Hepatocyte (in vitro differentiated cells): ENCODE data around the gene CARMIL3.

ENCODE experiments used
- CTCF ChIP-seq: fragments of 200-600 bp; sonication (generic); IDR thresholded peaks from 2 replicates; pipeline ENCODE4 v1.5.1; 2016; ENCODE audit warnings: antibody characterized with exemption, mild to moderate bottlenecking; ENCODE audit not compliant: poor library complexity
- EZH2 ChIP-seq: fragments of 200-600 bp; sonication (generic); IDR thresholded peaks from 2 replicates; pipeline ENCODE4 v1.6.1; 2016; ENCODE audit warnings: antibody characterized with exemption, mild to moderate bottlenecking, borderline replicate concordance
- EZH2phosphoT487 ChIP-seq: fragments of 200-600 bp; sonication (generic); IDR thresholded peaks from one replicate; pipeline ENCODE4 v1.6.1; 2018; ENCODE audit warnings: antibody characterized with exemption, mild to moderate bottlenecking, low read depth, moderate library complexity; ENCODE audit not compliant: unreplicated experiment, severe bottlenecking

- TF ChIP-seq CTCF (no peak), EZH2 (no peak), EZH2phosphoT487 (no peak)
These were observed 63.8 kb downstream of the CARMIL3 start for GRCh38 chr14:24115422-24116127.
